NCI-H1417 treated with DMSO at 0.1 percent for 48 hours (cell line): ENCODE measurements around the gene SCGB2A2.

Source experiments
- DNase-seq: peaks from one replicate; lab custom pipeline; 2025; lab: John Stamatoyannopoulos, UW

Gene SCGB2A2

DNA sequence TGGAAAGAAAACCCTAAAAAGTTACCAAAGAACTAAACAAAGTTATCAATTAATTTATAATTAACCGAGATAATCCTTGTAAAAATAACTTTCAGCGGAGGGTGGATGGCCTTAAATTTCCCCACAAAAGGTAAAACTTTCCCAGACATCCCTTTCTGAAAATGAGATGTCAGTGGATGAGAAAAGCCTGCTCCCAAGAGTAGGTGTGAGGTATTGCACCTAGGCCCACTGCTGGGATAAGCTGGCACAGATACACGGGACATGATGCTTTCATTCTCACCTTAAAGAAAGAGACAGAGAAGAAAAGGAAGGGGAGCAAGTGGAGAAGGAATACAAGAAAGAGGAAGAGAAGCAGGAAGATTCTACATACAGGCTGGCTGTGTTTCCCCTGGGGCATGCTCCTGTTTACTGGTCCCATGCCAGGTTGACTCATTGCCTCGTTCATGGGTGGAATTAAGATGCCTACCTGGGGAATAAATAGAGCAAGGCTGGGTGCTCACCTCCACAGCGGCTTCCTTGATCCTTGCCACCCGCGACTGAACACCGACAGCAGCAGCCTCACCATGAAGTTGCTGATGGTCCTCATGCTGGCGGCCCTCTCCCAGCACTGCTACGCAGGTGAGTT lies at the start of gene SCGB2A2:
Gene SCGB2A2 (plus strand): TSS at position 505 of the 625 bp plus-strand sequence. CDS start 59 bp downstream, at position 564.
- DNase-seq = no peak

DNA sequence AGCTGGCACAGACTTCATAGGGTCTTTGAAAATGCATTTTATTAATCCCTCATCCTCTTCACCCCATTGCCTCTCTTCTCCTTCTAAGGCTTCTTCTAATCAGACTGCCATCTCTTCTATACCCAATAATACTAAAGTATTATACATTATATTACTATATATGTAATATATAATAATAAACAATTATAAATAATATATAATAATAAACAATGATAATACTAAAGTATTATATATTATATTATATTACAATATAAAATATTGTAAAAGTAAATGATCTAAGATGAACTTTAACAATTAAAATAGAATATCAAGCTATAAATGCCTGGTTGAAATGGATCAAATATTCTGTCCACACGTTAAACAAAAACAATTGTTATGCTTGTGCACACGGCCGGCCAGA lies 48.5 kb upstream of the SCGB2A2 start:
- DNase-seq = no peak

DNA sequence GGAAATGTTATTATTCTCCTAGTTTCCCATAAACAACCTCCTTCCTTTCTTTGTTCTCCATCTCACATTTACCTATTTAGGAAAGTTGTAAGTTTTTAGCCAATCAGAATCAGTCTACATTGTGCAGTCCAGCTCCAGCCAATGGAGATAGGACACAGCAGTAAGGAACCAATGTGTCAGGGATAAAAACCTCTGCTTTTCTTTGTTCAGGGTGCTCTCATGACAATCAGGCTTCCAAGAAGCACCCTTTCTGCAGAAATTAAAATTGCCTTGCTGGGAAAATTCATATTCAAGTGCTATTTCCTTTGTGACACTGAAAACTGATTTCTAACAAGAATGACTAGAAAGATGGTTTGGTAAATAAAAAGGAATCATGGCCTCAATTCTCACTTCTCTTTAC lies 46.9 kb upstream of the SCGB2A2 start:
- no peak for DNase-seq

DNA sequence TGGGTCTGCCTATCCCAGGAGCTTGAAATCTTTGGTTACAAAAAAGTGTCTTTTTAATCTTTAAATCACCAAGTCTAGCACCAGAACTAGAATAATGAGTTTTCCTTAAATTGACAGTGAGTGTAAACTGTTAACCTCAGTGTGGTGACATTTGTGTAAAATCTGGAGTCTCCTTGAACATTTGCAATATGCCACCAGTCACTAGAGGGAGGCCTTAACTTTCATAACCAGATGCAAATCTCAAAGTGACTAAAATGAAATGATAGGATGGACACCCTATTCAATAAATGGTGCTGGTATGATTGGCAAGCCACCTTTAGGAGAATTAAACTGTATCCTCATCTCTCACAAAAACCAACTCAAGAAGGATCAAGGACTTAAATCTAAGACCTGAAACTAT lies 36.2 kb upstream of the SCGB2A2 start:
- no peak for DNase-seq

DNA sequence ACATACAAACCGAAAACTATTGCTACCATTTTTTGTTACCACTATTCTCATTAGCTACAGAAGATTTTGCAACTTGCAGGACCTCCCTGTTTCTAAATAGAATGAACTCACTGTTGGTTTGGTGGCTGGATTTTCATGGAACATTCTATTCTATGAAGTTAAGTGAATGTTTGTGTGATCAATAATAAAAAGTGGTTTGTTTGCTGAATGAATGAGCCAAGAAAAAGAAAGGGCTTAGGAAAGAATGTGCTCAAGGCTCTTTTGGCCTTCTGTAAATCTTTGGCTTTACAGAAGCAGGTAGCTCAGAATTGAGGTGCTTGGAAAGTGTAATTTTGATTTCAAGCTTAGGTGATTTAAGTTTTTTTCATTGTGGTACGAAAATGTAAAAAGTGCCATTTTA lies 33.8 kb upstream of the SCGB2A2 start:
- no peak for DNase-seq

DNA sequence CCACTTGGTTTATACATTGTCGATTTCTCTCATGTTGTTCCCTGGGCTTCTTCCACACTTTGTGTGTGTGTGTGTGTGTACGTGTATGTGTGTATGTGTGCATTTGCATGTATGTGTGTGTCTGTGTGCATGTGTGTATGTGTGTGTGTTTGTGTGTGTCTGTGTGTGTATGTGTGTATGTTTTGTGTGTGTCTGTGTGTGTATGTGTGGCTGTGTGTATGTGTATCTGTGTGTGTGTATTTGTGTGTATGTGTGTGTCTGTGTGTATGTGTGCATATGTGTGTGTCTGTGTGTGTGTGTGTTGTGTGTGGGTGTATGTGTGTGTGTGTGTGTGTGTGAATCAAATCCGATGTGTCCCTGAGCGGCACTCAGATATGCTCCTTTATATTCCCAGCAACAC lies 32.5 kb upstream of the SCGB2A2 start:
- no peak for DNase-seq

DNA sequence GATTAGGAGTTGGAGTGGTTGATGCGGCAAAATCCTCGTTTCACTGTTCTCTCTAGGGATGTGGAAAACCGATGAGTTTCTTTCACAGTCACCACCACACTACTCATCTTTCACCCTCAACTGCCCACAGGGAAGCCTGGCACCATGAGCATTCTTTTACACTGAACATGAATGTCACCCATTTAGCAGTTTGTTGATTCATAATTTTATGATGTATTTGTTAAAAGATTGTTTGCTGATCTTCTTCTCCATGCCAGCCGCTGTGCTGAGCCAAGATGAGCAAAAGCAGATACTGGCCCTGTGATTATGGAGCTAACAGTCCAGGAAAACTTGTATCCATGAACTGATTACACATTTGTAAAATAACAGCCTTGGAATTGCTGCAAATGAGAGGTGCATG lies 31.8 kb upstream of the SCGB2A2 start:
- no peak for DNase-seq

DNA sequence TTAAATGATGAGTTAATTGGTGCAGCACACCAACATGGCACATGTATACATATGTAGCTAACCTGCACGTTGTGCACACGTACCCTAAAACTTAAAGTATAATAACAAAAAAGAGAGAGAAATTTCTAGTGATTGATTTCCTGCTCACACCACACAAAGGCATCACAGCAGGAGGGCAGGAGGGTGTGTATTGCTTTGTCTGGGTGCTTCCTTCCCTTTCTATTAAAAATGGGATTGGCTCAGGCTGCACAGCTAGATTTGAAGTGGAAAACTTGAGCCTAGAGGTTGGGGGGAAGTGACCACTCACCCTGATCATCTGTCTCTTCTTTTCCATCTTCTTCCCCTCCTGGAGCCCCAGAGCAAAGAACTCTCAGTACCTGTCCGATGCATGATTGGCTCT lies 28.9 kb upstream of the SCGB2A2 start:
- DNase-seq = peak; percentile 18

DNA sequence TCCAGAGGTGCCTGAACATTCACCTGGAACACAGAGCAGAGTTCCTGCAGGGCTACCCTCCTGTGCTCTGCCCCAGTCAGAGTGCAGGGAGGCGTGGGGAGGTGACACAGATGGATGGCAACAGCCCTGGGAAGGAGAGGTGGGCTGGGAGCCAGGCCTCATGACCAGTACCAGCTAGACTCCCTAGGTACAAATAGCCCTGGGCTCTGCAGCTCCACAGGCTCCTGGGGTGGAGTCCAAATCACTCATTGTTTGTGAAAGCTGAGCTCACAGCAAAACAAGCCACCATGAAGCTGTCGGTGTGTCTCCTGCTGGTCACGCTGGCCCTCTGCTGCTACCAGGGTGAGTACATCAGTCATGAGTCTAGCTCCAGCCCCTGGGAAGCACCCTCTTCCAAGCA lies 27.9 kb upstream of the SCGB2A2 start, which contains the start of gene SCGB1D2:
Gene SCGB1D2 (plus strand): TSS at position 219 of the 400 bp plus-strand sequence. CDS start 69 bp downstream, at position 288.
- peak; percentile 79 for DNase-seq

DNA sequence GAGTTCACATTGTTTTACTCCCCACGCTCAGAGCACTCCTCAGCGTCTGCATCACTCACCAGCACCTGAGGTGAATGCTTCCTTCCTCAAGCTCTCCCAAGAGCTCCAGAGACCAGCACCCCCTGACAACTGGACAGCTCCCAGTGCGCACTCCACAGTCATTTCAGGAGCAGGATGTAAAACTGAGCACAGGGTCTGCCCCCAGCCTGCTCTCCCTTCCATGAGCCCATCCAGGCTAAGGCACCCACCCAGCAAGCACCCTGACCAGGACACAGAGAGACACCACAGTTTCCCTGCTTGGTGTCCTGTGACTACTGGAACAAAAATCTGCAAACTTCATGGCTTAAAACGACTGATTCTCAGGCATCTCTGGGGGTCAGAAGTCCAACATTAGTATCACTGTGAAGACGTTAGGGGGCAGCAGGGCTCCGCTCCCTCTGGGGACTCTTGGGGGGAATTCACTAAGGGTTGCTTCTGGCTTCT lies 24.6 kb upstream of the SCGB2A2 start:
- DNase-seq = no peak

DNA sequence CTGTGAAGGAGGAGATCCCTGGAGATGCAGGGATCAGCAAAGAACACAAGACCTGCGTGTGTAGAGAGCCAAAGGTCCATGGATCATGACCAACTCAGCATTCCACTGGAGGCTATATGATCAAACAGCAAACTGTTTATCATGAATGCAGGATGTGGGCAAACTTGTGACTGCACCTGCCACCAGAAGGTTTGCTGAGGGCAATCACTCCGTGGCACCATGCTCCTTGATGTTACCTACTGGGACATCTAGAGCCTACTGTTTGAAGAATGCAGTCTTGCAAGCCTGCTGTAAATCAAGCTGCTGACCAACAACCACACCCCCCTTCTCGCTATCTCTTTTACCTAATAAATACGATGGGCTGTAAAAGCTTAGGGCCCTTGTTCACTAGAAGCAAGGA lies 18.3 kb upstream of the SCGB2A2 start:
- DNase-seq = no peak

DNA sequence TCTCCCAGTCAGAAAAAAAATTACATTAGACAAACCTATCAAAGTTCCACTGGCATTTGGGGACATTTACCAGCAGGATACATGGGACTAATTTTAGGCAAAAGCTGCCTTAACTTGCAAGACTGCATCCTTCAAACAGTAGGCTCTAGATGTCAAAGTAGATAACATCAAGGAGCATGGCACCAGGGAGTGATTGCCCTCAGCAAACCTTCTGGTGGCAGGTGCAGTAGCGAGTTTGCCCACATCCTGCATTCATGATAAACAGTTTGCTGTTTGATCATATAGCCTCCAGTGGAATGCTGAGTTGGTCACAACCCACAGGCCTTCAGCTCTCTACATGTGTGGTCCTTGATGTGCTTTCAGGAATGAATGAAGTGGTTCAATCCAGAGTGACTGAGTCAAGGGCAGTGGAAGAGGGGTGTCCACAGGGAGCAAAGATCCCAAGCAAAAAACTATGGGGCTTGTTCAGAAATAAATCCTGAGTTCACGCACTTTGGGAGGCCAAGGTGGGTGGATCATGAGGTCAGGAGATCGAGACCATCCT lies 15.9 kb upstream of the SCGB2A2 start:
- DNase-seq = no peak

DNA sequence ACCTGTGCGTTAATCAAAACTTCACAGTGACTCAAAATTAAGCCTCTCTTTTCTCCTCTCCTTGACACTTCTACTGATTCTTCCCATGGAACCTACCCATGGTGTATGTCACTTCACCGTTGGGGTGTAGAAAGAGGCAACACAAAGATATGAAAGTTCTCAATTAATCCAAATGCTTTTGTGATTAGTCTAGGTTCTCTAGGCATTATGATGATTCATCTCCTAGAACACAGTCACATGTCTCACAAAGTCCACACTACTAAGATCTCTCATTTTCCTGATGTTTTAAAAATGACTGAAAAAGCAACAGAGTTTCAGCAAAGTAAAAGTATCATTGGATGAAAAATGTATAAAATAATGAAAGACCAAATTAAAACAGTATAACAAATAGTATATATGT lies 13.7 kb upstream of the SCGB2A2 start:
- no peak for DNase-seq

DNA sequence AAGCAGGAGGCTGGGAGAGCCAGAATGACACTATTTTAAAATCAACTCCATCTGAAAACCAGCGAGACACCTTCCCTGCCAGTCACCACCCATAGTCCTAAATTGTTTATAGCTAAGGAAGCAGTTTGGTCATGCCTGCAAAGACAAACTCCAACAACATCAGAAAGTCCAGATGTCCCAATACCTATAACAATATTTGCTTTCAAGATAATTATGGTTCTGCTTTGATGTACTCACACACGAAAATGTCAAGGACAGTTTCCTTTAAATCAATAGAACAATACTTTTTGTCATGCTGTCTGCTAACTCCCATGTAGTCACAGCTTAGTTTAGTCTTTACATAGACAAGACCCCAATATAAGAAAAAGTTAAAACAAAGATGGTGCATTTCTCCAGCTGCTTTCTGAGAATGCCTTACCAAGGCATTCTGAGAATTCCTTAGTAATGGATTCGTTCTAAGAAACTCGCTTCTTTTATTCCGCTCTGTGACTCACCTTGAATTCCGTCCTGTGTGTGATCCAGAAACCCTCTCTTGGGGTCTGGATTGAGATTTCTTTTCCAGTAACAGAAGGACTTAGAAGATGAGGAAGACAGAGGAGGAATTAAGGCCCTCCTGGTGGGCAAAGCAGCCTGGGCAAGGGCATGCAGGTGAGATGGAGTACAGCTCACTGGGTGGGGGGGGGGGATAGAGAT lies 9.6 kb upstream of the SCGB2A2 start:
- peak; percentile 13 for DNase-seq

DNA sequence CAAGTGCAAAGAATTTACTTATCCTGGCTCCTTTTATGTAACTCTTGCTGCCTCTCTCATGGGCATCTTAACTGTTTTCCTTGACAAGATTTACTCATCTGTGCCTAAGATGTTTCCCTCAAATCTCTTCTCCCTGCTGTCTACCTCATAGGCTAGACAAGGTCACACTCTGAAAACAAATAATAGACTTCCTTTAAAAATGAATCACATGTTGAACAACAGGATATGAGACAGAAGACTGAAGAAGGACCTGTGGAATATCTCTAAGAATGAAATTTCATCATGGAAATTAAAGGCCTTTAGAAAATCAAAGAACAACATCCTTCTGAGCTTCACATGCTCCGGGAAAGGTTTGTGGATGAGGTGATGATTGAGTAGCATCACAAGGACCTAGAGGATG lies 6.0 kb upstream of the SCGB2A2 start:
- DNase-seq = no peak

DNA sequence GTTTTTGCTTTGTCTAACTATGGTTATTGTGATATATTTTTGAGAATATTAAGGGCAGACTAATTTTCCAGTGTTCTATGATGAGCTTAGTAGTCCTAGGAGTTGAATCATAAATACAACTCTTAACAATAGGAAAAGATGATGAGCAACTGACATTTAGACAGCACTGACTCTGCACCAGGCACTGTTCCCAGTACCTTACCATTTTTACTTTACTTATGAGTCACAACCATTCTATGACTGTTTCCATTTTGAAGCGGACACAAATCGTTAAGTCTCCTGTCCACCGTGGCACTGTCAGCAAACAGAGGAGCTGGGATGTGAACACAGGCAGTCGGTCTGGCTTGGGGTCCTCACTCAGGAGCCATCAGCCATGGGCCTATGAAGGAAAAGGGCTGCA lies 3.4 kb upstream of the SCGB2A2 start:
- no peak for DNase-seq

DNA sequence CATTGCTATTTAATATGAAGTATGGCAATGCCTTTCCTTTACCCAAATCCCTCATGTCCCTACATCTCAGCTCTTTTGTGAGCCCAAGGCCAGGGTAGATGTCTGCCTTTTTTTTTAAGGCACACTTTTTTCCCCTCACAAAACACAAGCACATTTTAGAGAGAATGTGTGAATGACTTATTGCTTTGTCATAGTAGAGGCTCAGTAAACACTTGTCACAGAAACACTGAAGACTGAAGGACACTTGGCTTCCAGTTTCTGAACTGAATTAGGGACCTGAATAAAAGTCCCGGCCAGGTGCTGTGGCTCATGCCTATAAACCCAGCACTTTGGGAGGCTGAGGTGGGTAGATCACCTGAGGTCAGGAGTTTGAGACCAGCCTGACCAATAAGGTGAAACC lies 2.9 kb upstream of the SCGB2A2 start:
- no peak for DNase-seq

DNA sequence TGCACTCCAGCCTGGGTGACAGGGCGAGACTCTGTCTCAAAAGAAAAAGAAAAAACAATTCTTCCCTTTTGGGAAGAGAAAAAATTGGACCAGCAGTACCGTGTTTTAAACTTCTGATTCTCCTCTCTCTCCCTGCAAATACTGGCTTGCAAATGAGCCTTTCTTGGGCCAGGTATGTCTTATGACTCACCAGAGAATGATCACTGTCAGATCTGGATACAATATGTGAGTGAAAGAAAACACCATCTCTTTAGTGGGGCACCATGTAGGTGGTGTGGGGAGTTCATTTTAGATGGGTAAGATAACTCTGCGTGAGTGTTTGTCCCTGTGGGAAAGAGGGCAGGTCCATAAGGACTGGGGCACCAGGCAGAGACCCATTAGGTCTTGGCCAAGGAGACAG lies 2.4 kb upstream of the SCGB2A2 start:
- DNase-seq = no peak

DNA sequence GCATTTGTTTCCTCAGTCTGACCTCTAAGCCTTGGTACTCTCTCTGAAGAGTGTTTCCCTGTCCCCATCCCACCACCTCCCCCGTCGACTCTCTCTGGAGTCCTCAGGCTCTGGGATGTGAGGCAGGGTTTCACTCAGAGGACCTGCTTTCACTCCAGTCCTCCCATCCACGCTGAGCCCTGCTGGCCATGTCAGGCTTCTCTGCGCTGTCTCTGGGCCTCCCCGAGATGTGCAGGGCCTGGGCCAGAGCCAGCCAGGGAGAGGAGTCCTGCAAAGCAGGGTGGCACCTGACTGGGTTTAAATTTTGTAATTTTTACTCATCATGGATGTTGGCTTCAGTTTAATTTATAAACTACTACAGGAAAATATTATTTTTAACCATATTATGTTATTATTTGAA lies 3.3 kb downstream of the SCGB2A2 start:
- DNase-seq = no peak

DNA sequence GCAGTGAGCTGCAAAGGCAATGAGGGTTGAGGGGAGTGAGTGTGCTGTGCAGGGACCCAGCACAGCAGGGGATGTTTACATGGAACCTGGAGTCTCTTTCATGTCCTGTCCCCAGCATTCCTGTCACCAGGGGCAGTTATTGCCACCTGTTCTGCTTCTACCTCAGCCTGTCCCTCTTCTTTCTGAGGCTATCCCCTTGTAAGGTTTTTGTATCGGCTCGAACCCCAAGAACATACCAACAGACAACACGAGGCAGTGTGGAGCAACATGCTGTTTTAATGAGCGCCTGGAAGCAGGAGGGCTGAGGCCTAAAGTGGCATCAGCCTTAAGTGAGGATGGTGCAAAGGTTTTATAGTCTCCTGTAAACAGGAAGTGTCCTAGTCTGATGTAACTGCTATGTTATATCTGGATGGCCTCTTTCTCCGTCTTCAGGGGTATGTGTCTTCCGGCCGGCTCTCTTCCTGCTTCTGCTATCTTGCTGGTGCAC lies 3.9 kb downstream of the SCGB2A2 start:
- no peak for DNase-seq

DNA sequence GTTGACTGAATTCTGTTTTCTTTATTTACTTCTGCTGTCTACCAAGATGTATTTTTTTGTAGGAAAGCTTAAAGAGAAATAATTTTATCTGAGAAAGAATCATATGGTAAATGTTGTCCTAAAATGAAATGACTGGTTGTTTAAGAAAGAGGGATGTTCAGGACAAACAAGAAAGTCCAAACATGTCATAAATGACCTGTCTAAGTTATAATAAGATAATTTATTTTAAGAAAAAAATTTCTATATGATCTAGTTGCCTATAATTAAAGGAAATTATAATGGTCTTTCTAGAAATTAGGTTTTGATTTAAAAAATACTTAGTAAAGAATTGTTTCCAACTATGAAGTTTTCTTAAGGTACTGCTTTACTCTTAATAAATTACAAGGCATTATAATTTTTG lies 10.5 kb downstream of the SCGB2A2 start:
- no peak for DNase-seq

DNA sequence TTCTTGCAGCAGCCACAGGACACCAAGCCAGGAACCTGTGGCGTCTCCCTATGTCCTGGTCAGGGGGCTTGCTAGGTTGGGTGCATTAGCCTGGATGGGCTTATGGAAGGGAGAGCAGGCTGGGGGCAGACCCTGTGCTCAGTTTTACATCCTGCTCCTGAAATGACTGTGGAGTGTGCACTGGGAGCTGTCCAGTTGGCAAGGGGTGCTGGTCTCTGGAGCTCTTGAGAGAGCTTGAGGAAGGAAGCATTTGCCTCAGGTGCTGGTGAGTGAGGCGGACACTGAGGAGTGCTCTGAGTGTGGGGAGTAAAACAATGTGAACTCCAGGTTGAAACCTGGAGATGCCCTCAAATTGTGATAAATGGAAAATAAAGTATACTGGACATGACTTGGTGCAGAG lies 25.5 kb downstream of the SCGB2A2 start:
- no peak for DNase-seq

DNA sequence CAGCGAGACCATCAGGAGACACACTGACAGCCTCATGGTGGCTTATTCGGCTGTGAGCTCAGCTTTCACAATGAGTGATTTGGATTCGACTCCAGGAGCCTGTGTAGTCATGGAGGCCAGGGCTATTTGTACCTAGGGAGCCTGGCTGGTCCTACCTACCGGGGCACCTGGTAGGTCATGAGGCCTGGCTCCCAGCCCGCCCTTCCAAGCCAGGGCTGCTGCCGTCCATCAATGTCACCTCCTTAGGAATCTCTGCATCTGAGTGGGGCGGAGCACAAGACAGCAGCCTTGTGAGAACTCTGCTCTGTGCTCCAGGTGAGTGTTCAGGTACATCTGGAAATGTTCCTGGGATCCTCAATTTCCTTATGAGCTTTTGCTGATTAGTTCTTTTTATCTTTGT lies 29.0 kb downstream of the SCGB2A2 start, which contains the start of gene SCGB1D4:
Gene SCGB1D4 (minus strand): TSS at position 101 of the 400 bp plus-strand sequence. CDS start 65 bp downstream, at position 36.
- DNase-seq = no peak
